SK-N-SH (cell line): ENCODE data around the gene PCBP3. TPM values are rescaled to one million over a fixed set of nuclear protein-coding genes. Genes with fewer than 3 reads are reported as not detected.
"Not testable (repeated sequence)": the region's sequence is repeated elsewhere in the genome, so short reads cannot be mapped to it uniquely, and the experiment has no call there.

ENCODE experiments used
- CTCF ChIA-PET: fragments of 300-600, 350-600 bp; formaldehyde crosslinking; extraction: SDS; loops from one replicate; lab custom pipeline; 2021; lab: Yijun Ruan, JAX
- POLR2A ChIA-PET: fragments of 350-600 bp; sonication (Branson Sonifier 250); formaldehyde crosslinking; extraction: SDS; loops from one replicate; lab custom pipeline; 2020; ENCODE audit warnings: antibody characterized with exemption, inconsistent platforms; lab: Yijun Ruan, JAX
- DNase-seq: peaks from one replicate; pipeline ENCODE4 v3.0.0; 2012
- H2AFZ ChIP-seq: fragments of 200-600 bp; sonication (generic); 2 replicates; pipeline ENCODE4 v1.8.1; 2016; ENCODE audit warnings: antibody characterized with exemption, mild to moderate bottlenecking, low read depth
- H3F3A ChIP-seq: fragments of 200-600 bp; sonication (generic); replicated peaks from 2 replicates; pipeline ENCODE3; 2016; ENCODE audit warnings: antibody characterized with exemption, mild to moderate bottlenecking; ENCODE audit not compliant: insufficient read depth
- H3K27ac ChIP-seq, 2 experiments: fragments of 200-500 bp in 1 of 2; fragments of 200-600 bp in 1 of 2; sonication (Bioruptor generic) in 1 of 2; sonication (generic), shearing (Covaris generic) in 1 of 2; 2 replicates each; pipeline versions ENCODE4 v1.5.1 to v1.6.1; 2014 to 2016; ENCODE audit warnings: low read depth in 2 of 2, inconsistent platforms in 1 of 2, low read length in 1 of 2, mild to moderate bottlenecking in 1 of 2, mixed read lengths in 1 of 2
- H3K27me3 ChIP-seq: fragments of 200-600 bp; sonication (generic), shearing (Covaris generic); 2 replicates; pipeline ENCODE4 v1.6.1; 2016; ENCODE audit warnings: mixed run types; ENCODE audit not compliant: insufficient read depth
- H3K36me3 ChIP-seq, 2 experiments: fragments of 200-500 bp in 1 of 2; fragments of 200-600 bp in 1 of 2; sonication (Bioruptor generic) in 1 of 2; sonication (generic) in 1 of 2; replicated peaks in 1 of 2; 2 replicates each; pipeline versions ENCODE3 to v1.5.1; 2014 to 2016; ENCODE audit warnings: low read length in 1 of 2, mild to moderate bottlenecking in 1 of 2; ENCODE audit not compliant: insufficient read depth in 2 of 2, control insufficient read depth in 1 of 2
- H3K4me1 ChIP-seq, 2 experiments: fragments of 200-500 bp in 1 of 2; fragments of 200-600 bp in 1 of 2; sonication (Bioruptor generic) in 1 of 2; sonication (generic), shearing (Covaris generic) in 1 of 2; 2 replicates each; pipeline versions ENCODE4 v1.5.1 to v1.6.1; 2014 to 2016; ENCODE audit warnings: low read depth in 1 of 2, low read length in 1 of 2, mixed run types in 1 of 2; ENCODE audit not compliant: insufficient read depth in 2 of 2, control insufficient read depth in 1 of 2
- H3K4me2 ChIP-seq: fragments of 200-600 bp; sonication (generic), shearing (Covaris generic); 2 replicates; pipeline ENCODE4 v1.6.1; 2017; ENCODE audit warnings: mixed run types
- H3K4me3 ChIP-seq, 2 experiments: fragments of 200-500 bp in 1 of 2; fragments of 200-600 bp in 1 of 2; sonication (Bioruptor generic) in 1 of 2; sonication (generic), shearing (Covaris generic) in 1 of 2; 2 replicates each; pipeline versions ENCODE4 v1.5.1 to v1.8.1; 2014 to 2016; ENCODE audit warnings: low read depth in 2 of 2, inconsistent platforms in 1 of 2, low read length in 1 of 2, mild to moderate bottlenecking in 1 of 2, mixed read lengths in 1 of 2, moderate library complexity in 1 of 2
- H3K79me2 ChIP-seq: fragments of 200-600 bp; sonication (generic); 2 replicates; pipeline ENCODE4 v1.8.1; 2017; ENCODE audit warnings: mild to moderate bottlenecking; ENCODE audit not compliant: insufficient read depth
- H3K9ac ChIP-seq: fragments of 200-600 bp; sonication (generic); 2 replicates; pipeline ENCODE4 v1.6.1; 2017; ENCODE audit warnings: mixed run types
- H3K9me2 ChIP-seq: fragments of 200-600 bp; sonication (generic); 2 replicates; pipeline ENCODE4 v1.6.1; 2017; ENCODE audit warnings: mixed run types
- H3K9me3 ChIP-seq: fragments of 200-600 bp; sonication (generic); 2 replicates; pipeline ENCODE4 v1.6.1; 2017; ENCODE audit warnings: mixed run types, mild to moderate bottlenecking, moderate library complexity
- H4K20me1 ChIP-seq: fragments of 200-600 bp; sonication (generic); 2 replicates; pipeline ENCODE4 v1.6.1; 2017; ENCODE audit warnings: mild to moderate bottlenecking, mixed run types; ENCODE audit not compliant: insufficient read depth
- EZH2phosphoT487 ChIP-seq: fragments of 200-600 bp; sonication (generic); IDR thresholded peaks from 2 replicates; pipeline ENCODE4 v1.6.1; 2017; ENCODE audit warnings: low read depth, mixed run types, mild to moderate bottlenecking, antibody characterized with exemption, moderate library complexity, borderline replicate concordance
- FOXJ3 ChIP-seq: sonication (generic); formaldehyde crosslinking; IDR thresholded peaks from 2 replicates; pipeline ENCODE4 v1.5.1; 2020; ENCODE audit warnings: mild to moderate bottlenecking, missing genetic modification reagents
- IRF3 ChIP-seq: fragments of 150-350 bp; IDR thresholded peaks from 2 replicates; pipeline ENCODE4 v1.6.1; 2016; ENCODE audit warnings: mild to moderate bottlenecking, low read depth, low read length
- MXI1 ChIP-seq: IDR thresholded peaks from 2 replicates; pipeline ENCODE4 v1.6.1; 2012; ENCODE audit warnings: mild to moderate bottlenecking, low read depth, low read length, improper control_type of control experiment
- NRF1 ChIP-seq: IDR thresholded peaks from 2 replicates; pipeline ENCODE4 v1.6.1; 2012; ENCODE audit warnings: low read depth, mild to moderate bottlenecking, low read length
- PBX3 ChIP-seq: IDR thresholded peaks from 2 replicates; pipeline ENCODE4; 2012
- POLR2AphosphoS5 ChIP-seq: IDR thresholded peaks from 2 replicates; pipeline ENCODE4 v1.6.1; 2012; ENCODE audit warnings: low read depth, low read length
- RAD21 ChIP-seq: IDR thresholded peaks from 2 replicates; pipeline ENCODE4 v1.6.1; 2012; ENCODE audit warnings: mild to moderate bottlenecking, low read length
- RCOR1 ChIP-seq: fragments of 150-350 bp; IDR thresholded peaks from 2 replicates; pipeline ENCODE4 v1.6.1; 2017; ENCODE audit warnings: antibody characterized with exemption, low read length
- REST ChIP-seq: IDR thresholded peaks from 2 replicates; pipeline ENCODE4 v1.6.1; 2012; ENCODE audit warnings: mild to moderate bottlenecking, low read depth, low read length, moderate library complexity
- RFX5 ChIP-seq: IDR thresholded peaks from 2 replicates; pipeline ENCODE4 v1.6.1; 2012; ENCODE audit warnings: mild to moderate bottlenecking, improper control_type of control experiment, low read length
- SIN3A ChIP-seq: IDR thresholded peaks from 2 replicates; pipeline ENCODE4 v1.6.1; 2012; ENCODE audit warnings: low read depth, mild to moderate bottlenecking, low read length, moderate library complexity, borderline replicate concordance
- SMC3 ChIP-seq: IDR thresholded peaks from 2 replicates; pipeline ENCODE4 v1.6.1; 2012; ENCODE audit warnings: low read depth, low read length, improper control_type of control experiment
- TCF12 ChIP-seq: IDR thresholded peaks from 2 replicates; pipeline ENCODE4 v1.4.0; 2012
- USF1 ChIP-seq: IDR thresholded peaks from 2 replicates; pipeline ENCODE4 v1.4.0; 2012; ENCODE audit warnings: low read depth, borderline replicate concordance
- USF2 ChIP-seq: fragments of 150-350 bp; IDR thresholded peaks from 2 replicates; pipeline ENCODE4 v1.6.1; 2017; ENCODE audit warnings: antibody characterized with exemption, low read length, low read depth, borderline replicate concordance
- YY1 ChIP-seq: IDR thresholded peaks from 2 replicates; pipeline ENCODE4 v1.4.0; 2012; ENCODE audit warnings: low read depth, mild to moderate bottlenecking
- WGBS: methylation state at CpG from one replicate; pipeline ENCODE4 v1.1.6; 2017; ENCODE audit warnings: low lambda C conversion rate; 5-methylcytosine and 5-hydroxymethylcytosine counted together
- polyA plus RNA-seq, 3 experiments: library from polyadenylated mRNA; depleted of rRNA; stranded (reverse); fragments of >200 nt; gene quantifications; 2 replicates each; pipeline ENCODE4 v1.2.3, GENCODE V29; 2012

The PCBP3 gene
- polyA plus RNA-seq, 1 of the 3 experiments (the other 2 are of a cell fraction) = 9.5 TPM

- no peak for TF ChIP-seq IRF3
Observed at GRCh38 chr21:45805321-45805720, 161.8 kb downstream of the PCBP3 start (continued).

GRCh38 chr21:45806042-45806441 is 162.5 kb downstream of the PCBP3 start:
- ChIA-PET CTCF (interaction anchor here (1.4 to 1.6 kb wide), 2 partner anchors 15 to 250 kb away, joined by 4 to 6 read pairs; no protein-coding TSS in a partner anchor), POLR2A (no interaction called here)
- TF ChIP-seq RFX5 (no peak), NRF1 (no peak), FOXJ3 (CRISPR knock-in tag) (no peak), USF2 (no peak), MXI1 (no peak), USF1 (no peak), YY1 (no peak), RAD21 (no peak), EZH2phosphoT487 (no peak), IRF3 (no peak), POLR2AphosphoS5 (no peak), RCOR1 (no peak), SMC3 (no peak), REST (no peak), TCF12 (no peak), SIN3A (no peak), PBX3 (no peak)
- Histone ChIP-seq H3K79me2 (no peaks in the 10 kb centered on the region), H3K36me3 (no peaks in the 10 kb centered on the region), H3K4me3 (no peak overlapping the region), H4K20me1 (no peaks in the 10 kb centered on the region), H3F3A (no peaks in the 10 kb centered on the region), H2AFZ (no peak overlapping the region), H3K4me2 (no peak overlapping the region), H3K9me3 (no peaks in the 10 kb centered on the region), H3K9ac (no peak overlapping the region), H3K9me2 (no peaks in the 10 kb centered on the region), H3K27me3 (no peaks in the 10 kb centered on the region), H3K4me1 (peaks cover 0 to 34% of the 10 kb centered on the region in 2 experiments; a peak in 1 of 4 replicates), H3K27ac (no peak overlapping the region)
- DNase-seq = no peak
- 88% methylated on average over 4 of the region's 11 CpGs for WGBS

GRCh38 chr21:45808663-45809062 is 165.1 kb downstream of the PCBP3 start:
- H2AFZ ChIP-seq, H3F3A ChIP-seq, POLR2A ChIA-PET, H3K27ac ChIP-seq, H3K9me2 ChIP-seq, H3K36me3 ChIP-seq, H3K4me3 ChIP-seq, H3K4me2 ChIP-seq, CTCF ChIA-PET, H3K9me3 ChIP-seq, H3K79me2 ChIP-seq, DNase-seq, H3K9ac ChIP-seq, H3K27me3 ChIP-seq, H4K20me1 ChIP-seq: not testable (repeated sequence)
- 76% methylated on average over 3 of the region's 3 CpGs for WGBS
- H3K4me1 ChIP-seq = peaks cover 0 to 13% of the 10 kb centered on the region in 2 experiments; a peak in 1 of 4 replicates
